LHCN-M2 (cell line): ENCODE results near the gene MRGPRD. TPM values are rescaled to one million over a fixed set of nuclear protein-coding genes. Genes with fewer than 3 reads are reported as not detected.

Experiments used
- DNase-seq: peaks from one replicate; pipeline ENCODE4 v3.0.0-alpha.2; 2012; ENCODE audit warnings: low read depth
- total RNA-seq: library from RNA; depleted of rRNA; stranded (reverse); fragments of >200 nt; gene quantifications from 2 replicates; pipeline ENCODE4 v1.2.3, GENCODE V29; 2014

MRGPRD gene
- total RNA-seq, 1 experiment from 2014 or later = not detected

DNA sequence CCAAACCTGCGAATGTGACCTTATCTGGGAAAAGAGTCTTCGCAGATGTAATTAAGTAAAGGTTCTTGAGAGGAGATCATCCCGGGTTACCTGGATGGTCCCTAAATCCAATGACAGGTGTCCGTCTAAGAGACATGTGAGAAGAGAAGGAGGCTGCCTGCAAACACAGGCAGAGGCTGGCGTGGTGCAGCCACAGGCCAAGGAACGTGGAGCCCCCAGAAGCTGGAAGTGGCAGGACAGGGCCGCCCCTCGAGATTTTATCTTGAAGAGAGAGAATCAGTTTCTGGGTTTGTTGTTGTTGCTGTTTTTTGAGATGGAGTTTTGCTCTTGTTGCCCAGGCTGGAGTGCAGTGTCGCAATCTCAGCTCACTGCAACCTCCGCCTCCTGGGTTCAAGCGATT, 33.6 kb downstream of the MRGPRD start:
- DNase-seq = no peak

DNA sequence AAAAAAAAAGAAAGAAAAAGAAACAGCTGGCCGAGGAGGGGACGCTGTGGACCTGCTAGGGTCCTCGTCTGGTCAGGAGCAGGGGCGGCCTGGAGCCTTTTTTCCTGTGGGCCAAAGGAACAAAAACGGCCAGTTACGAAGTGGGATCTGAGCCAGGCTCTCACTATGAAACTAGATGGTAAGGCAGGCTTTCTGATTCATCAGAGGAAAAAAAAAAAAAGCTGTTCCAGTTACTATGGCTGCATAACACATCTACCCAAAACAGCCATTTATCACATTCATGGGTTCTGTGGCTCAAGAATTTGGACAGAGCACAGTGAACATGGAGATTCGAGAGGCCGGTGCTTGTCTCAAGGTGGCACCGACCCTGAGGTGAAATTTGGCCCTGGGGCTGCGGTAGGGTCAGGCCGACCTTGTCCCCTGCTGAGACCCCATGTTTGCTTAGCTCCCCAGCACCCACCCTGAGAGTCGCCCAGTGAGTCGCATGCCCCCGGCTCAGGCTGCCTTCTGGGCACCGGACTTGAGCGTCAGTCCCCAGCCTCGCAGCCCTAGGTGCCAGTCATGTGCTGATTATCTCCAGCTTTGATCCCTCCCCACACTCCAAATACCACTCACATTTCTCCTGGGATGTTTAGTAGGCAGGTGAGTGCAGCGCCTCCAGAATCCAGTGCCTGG, 34.2 kb downstream of the MRGPRD start:
- DNase-seq = peak; percentile 74

- no peak for DNase-seq
Measured at GRCh38 chr11:68942751-68943271, 38.0 kb downstream of the MRGPRD start.

- DNase-seq = no peak
Measured at GRCh38 chr11:68942095-68942620, 38.6 kb downstream of the MRGPRD start.

DNA sequence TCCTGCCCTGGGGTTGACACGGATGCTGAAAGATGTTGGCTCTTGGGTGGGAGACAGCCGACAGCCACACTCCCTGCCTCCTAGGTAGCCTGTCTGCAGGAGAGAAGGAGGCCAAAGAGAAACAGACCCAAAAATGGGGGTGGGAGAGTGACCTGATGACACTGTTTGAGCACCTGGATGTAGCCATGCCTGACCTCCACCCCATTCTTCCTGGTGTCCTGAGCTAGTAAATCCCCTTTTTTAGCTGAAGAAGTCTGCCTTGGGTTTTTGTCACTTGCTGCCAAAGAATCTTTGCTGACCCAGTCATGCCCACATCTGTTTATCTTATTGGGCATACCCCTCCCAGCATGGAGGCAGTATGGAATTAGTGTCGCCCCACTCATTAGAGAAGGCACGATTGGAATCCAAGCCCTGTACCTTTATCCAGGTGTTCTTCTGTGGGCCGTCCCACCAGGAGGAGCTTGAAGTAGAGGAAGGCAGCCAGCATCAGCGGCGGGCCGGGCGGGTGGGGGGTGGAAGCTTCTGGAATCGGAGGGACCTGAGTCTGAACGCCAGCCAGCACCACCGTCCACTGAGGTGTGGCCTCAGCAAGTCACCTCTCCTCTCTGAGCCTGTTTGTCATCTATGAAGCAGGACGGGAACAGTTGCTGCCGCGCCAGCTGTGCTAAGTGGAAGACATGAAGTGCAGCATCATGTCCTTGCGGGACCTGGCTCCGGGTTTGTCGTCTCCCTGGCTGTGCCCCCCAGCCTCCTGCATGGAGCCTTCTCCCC, 39.3 kb downstream of the MRGPRD start:
- no peak for DNase-seq

GRCh38 chr11:68940651-68941323, 40.0 kb downstream of the MRGPRD start:
- DNase-seq = no peak

DNA sequence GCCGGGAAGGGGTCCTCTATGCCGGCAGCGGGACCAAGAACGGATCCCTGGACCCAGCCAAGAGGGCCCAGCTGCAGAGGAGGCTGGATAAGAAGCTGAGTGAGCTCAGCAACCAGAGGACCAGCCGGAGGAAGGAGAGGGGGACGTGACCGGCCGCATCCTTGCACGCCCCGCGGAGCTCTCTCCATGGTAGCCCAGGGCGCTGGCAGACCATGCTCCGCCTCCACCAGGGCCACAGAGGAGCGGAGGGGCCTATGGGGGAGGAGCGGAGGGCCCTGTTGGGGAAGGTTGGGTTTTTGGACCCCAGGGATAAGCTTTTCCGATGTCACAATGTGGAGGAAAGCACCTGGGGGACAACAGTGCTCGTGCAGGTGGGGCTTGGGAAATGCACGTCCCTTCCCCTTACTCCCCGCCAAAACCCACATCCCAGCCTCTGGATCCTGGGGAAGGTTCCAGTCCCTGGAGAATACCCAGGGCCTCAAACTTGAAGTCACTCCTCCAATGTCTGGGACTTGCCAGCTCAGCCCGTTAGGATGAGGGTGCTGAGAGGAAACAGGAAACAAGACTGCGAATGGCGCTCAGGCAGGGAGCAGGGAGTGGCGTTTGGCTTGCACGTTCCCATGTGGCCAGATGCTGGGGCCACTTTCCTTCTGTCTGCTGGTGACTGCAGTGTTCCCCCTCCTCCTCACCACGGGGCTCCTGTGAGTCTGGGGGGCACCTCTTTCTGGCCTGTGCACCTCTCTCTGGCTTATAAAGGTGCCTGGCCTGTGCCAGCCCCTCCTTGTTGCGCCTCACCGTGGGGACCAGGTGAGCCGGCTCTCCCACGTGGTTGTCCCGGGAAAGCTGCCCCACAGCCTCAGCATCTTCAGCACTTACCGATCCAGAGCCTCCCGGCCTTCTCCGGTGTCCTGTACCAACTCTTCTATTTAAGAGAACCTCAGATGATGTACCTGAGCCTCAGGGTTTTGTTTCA, 40.9 kb downstream of the MRGPRD start:
- DNase-seq = no peak

DNA sequence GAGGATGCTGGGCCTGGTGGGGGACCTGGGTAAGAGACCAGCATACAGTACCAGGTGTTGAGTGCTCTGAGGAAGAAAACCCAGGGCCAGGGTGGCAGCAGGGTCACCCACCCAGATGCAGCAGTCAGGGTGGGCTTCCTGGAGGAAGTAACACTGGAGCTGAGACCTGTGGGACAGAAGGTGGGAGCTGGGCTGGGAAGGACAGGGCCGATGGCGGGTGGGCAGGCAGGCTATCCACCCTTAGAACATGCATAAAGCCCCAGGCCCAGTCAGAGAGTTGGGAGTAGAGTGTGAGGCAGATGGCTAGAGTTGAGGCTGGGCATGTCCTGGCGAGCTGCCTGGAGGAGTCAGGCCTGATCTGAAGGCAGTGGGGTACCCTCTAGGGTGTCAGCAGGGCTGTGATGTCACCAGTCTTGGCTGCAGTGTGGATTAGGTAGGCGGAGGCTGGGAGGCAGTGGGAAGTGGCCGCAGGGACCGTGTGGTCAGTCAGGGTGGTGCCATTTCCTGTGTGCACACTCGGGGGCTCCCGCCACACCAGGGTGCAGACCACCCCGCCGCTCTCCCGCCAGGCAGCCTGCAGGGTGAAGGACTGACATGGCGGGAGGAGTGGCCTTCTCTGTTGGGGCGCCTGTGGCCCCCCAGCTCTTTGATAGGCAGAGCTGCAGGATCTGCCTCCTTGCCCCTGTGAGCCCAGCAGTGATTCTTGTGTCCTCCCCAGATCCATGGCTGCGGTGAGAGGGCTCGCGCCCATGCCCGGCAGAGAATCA, 41.8 kb downstream of the MRGPRD start:
- DNase-seq = no peak

DNA sequence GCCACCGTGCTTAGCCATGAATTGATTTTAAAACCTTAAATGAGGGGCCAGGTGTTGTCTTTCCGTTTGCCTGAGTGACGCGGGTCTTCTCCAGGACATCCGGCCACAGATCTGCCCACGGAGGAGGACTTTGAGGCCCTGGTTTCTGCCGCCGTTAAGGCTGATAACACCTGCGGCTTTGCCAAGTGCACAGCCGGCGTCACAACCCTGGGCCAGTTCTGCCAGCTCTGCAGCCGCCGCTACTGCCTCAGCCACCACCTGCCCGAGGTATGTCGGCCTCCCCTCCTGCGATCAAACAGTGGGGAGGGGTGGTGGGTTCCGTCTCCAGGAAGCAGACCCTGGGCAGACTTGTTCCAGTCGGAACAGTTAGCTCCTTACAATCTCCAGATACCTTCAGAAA, 42.7 kb downstream of the MRGPRD start:
- no peak for DNase-seq

GRCh38 chr11:68936676-68937620, 43.8 kb downstream of the MRGPRD start:
- DNase-seq = no peak

GRCh38 chr11:68936358-68936636, 44.5 kb downstream of the MRGPRD start:
- DNase-seq = no peak

- no peak for DNase-seq
Measured at GRCh38 chr11:68935516-68936357, 45.0 kb downstream of the MRGPRD start.

DNA sequence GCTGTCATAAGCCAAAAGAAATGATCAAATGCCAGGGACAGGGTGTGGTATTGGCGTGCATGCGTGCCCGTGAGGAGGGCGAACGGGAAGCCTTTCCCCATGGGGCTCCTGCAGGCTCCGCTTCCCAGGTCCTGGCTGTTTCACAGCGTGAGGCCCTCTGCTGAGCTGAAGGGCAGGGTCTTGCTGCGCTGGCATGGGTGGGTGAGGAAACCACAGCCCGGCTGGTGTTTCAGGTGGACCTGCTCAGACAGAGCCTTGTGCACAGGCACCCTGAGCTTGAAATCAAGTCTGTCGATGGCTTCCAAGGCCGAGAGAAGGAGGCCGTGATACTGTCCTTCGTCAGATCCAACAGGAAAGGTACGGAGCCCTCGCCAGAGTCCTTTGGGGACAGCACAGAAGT, 45.7 kb downstream of the MRGPRD start:
- no peak for DNase-seq

GRCh38 chr11:68934666-68935065, 46.1 kb downstream of the MRGPRD start:
- no peak for DNase-seq

DNA sequence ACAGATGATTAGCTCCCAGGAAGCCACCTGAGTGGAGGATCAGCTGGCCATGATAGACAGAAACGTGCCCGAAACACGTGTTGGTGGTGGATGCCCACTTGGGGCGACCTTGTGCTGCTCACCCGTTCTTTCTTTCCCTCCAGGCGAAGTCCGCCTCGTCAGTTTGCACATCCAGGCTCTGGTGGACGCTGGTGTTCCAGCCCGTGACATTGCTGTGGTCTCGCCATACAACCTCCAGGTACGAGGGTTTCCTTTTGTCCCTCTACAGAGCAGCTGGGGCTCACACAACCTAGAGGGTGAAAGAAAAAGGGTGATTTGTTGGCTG, 46.5 kb downstream of the MRGPRD start:
- no peak for DNase-seq

DNA sequence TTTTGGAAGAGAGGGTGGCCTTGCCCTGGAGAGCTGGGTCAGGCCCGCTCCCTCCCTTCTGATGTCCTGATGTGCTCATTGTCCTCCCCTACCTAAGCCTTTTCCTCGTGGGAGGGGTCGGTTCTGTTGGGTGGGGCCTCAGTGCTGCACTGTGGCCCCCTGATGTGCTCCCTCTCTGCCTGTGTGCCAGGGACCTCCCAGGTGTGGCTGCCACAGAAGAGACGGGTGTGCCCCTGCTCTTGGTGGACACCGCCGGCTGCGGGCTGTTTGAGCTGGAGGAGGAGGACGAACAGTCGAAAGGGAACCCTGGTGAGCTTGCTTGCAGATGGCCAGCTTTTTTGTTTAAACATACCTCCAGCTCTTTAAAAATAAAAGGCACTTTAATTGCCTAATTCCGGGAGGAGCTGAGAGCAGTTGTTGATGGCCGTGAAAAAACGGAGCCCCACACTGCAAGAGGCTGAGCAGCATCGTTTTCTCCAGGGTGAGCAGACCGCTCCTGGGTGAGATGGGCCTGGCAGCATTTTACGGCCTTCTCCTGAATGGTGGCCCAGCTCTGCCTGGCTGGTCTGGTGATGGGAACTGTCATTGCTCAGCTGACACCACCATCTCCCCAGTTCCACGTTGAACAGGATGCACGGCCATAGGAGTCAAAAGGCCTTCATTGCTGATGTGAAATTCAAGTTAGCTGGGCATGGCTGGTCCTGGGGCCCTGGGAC, 47.0 kb downstream of the MRGPRD start:
- no peak for DNase-seq

- no peak for DNase-seq
Measured at GRCh38 chr11:68932933-68933577, 47.7 kb downstream of the MRGPRD start.
